HUES64 (cell line): ENCODE data around the gene IFI44L.

ENCODE experiments used
- H3K27ac ChIP-seq: 2 replicates; pipeline ENCODE4 v1.7.0; 2013; ENCODE audit warnings: low read depth, low read length, inconsistent platforms
- H3K27me3 ChIP-seq: 2 replicates; pipeline ENCODE4 v1.6.1; 2013; ENCODE audit warnings: mild to moderate bottlenecking, low read length; ENCODE audit not compliant: insufficient read depth
- H3K36me3 ChIP-seq: 2 replicates; pipeline ENCODE4 v1.6.1; 2013; ENCODE audit warnings: mild to moderate bottlenecking, low read length; ENCODE audit not compliant: insufficient read depth
- H3K4me1 ChIP-seq: 2 replicates; pipeline ENCODE4 v1.6.1; 2013; ENCODE audit warnings: mild to moderate bottlenecking, low read length, moderate library complexity; ENCODE audit not compliant: insufficient read depth
- H3K4me3 ChIP-seq: 2 replicates; pipeline ENCODE4 v1.5.1; 2013; ENCODE audit warnings: mild to moderate bottlenecking, low read length, moderate library complexity
- H3K9ac ChIP-seq: 2 replicates; pipeline ENCODE4 v1.6.1; 2013; ENCODE audit warnings: mild to moderate bottlenecking, low read depth, low read length
- H3K9me3 ChIP-seq: 2 replicates; pipeline ENCODE4 v1.6.1; 2013; ENCODE audit warnings: low read depth, low read length; ENCODE audit not compliant: insufficient read depth
- WGBS: fragments of 150-250, 120-280 bp; methylation state at CpG from one replicate; pipeline ENCODE4 v1.1.7; 2013; ENCODE audit warnings: missing lambda C conversion rate; 5-methylcytosine and 5-hydroxymethylcytosine counted together

The IFI44L gene

GRCh38 chr1:78641558-78641957 lies 21.3 kb downstream of the IFI44L start:
- Histone ChIP-seq H3K36me3 (no peaks in the 10 kb centered on the region), H3K27ac (no peak overlapping the region), H3K4me1 (no peaks in the 10 kb centered on the region), H3K9ac (no peak overlapping the region), H3K27me3 (no peaks in the 10 kb centered on the region), H3K9me3 (no peaks in the 10 kb centered on the region), H3K4me3 (no peak overlapping the region)
- WGBS: 93% methylated on average over 4 of the region's 4 CpGs

DNA sequence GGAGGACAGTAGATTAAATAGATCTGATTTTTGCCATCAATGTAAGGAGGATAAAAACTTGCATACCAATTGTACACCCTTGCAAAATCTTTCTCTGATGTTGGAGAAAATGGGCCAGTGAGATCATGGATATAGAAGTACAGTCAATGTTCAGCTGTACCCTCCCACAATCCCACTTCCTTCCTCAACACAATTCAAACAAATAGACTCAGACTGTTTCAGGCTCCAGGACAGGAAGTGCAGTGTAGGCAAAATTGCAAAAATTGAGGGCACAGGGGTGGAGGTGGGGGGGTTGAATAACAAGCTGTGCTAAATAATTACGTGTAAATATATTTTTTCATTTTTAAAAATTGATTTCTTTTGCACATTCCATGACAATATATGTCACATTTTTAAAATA lies 25.5 kb downstream of the IFI44L start:
- no peaks in the 10 kb centered on the region for H3K27me3 ChIP-seq
- H3K4me1 ChIP-seq: no peaks in the 10 kb centered on the region
- no peak overlapping the region for H3K27ac ChIP-seq
- H3K4me3 ChIP-seq: no peak overlapping the region
- no peak overlapping the region for H3K9ac ChIP-seq
- WGBS: no CpG with 5 or more reads among the region's 1 CpG
- H3K9me3 ChIP-seq: peaks cover 5% of the 10 kb centered on the region; the same call in 1 of the 2 replicates
- H3K36me3 ChIP-seq: no peaks in the 10 kb centered on the region

GRCh38 chr1:78647238-78647637 lies 27.0 kb downstream of the IFI44L start:
- Histone ChIP-seq H3K9me3 (peaks cover 5% of the 10 kb centered on the region; the same call in 1 of the 2 replicates), H3K4me3 (no peak overlapping the region), H3K9ac (no peak overlapping the region), H3K36me3 (no peaks in the 10 kb centered on the region), H3K4me1 (no peaks in the 10 kb centered on the region), H3K27ac (no peak overlapping the region), H3K27me3 (no peaks in the 10 kb centered on the region)
- 97% methylated on average over 1 of the region's 1 CpG for WGBS

- H3K36me3 ChIP-seq: no peaks in the 10 kb centered on the region
- H3K27ac ChIP-seq: no peak within 1 kb of the TSS
- H3K4me1 ChIP-seq: no peaks in the 10 kb centered on the region
- H3K9me3 ChIP-seq: peaks cover 5% of the 10 kb centered on the region; the same call in 1 of the 2 replicates
- peaks cover 8% of the 10 kb centered on the region for H3K27me3 ChIP-seq
- H3K4me3 ChIP-seq: no peak within 1 kb of the TSS
- H3K9ac ChIP-seq: no peak within 1 kb of the TSS
These were observed 29.4 kb downstream of the IFI44L start, which contains the start of gene IFI44 for GRCh38 chr1:78649628-78650027. Gene IFI44 (plus strand): TSS chr1:78649831. CDS start chr1:78650196, 365 bp downstream.

GRCh38 chr1:78650114-78650660 lies 29.9 kb downstream of the IFI44L start:
- H3K9me3 ChIP-seq: peaks cover 5% of the 10 kb centered on the region; the same call in 1 of the 2 replicates
- no peak overlapping the region for H3K4me3 ChIP-seq
- H3K36me3 ChIP-seq: no peaks in the 10 kb centered on the region
- 92% methylated on average over 6 of the region's 6 CpGs for WGBS
- H3K27me3 ChIP-seq: peaks cover 13% of the 10 kb centered on the region
- no peaks in the 10 kb centered on the region for H3K4me1 ChIP-seq
- H3K9ac ChIP-seq: no peak overlapping the region
- H3K27ac ChIP-seq: no peak overlapping the region

DNA sequence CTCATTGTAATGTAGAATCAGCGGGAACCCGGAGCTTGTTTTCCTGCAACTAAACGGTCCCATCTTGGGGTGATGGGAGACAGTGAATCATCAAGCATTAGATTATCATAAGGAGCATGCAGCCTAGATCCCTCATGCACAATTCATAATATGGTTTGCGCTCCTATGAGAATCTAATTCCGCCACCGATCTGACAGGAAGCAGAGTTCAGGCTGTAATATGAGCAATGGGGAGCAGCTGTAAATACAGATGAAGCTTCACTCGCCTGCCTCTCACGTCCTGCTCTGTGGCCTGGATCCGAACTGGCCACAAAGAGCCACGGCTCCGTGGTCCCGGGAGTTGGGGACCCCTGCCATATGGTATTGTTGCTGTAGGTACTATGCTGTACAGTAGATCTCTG lies 31.0 kb downstream of the IFI44L start:
- WGBS: 95% methylated on average over 12 of the region's 12 CpGs

GRCh38 chr1:78652019-78652560 lies 31.8 kb downstream of the IFI44L start:
- 94% methylated on average over 15 of the region's 17 CpGs for WGBS
- Histone ChIP-seq H3K27ac (no peak overlapping the region), H3K36me3 (no peaks in the 10 kb centered on the region), H3K9me3 (peaks cover 3% of the 10 kb centered on the region; the same call in 1 of the 2 replicates), H3K9ac (no peak overlapping the region), H3K4me3 (no peak overlapping the region), H3K4me1 (no peaks in the 10 kb centered on the region), H3K27me3 (peaks cover 26% of the 10 kb centered on the region)

More for the DNA sequence above, 31.0 kb downstream of the IFI44L start:
- H3K9me3 ChIP-seq: peaks cover 5% of the 10 kb centered on the region; the same call in 1 of the 2 replicates
- H3K36me3 ChIP-seq: no peaks in the 10 kb centered on the region
- H3K4me1 ChIP-seq: no peaks in the 10 kb centered on the region
- H3K4me3 ChIP-seq: no peak overlapping the region
- H3K27ac ChIP-seq: no peak overlapping the region
- H3K27me3 ChIP-seq: peaks cover 18% of the 10 kb centered on the region
- no peak overlapping the region for H3K9ac ChIP-seq

DNA sequence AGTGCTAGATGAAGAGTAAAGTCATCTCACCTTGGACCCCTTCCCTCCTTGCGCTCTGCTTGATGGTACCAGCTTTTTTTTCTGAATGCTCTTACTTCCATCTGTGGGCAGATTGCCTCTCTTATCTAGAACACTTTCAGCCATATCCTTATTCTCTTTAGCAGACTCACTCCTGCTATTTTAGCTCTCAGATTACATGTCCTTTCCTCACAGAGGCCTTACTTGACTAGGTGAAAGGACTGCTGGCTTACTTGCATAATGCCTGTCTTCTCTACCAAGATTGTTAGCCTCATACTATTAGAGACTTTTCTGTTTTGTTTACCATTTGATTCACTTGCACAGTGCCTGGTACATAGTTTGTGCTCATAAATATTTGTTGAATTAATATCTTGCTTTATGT lies 38.7 kb downstream of the IFI44L start:
- no peak overlapping the region for H3K4me3 ChIP-seq
- no peaks in the 10 kb centered on the region for H3K4me1 ChIP-seq
- H3K27me3 ChIP-seq: peaks cover 38% of the 10 kb centered on the region
- no peaks in the 10 kb centered on the region for H3K9me3 ChIP-seq
- H3K36me3 ChIP-seq: no peaks in the 10 kb centered on the region
- H3K9ac ChIP-seq: no peak overlapping the region
- whole genome bisulfite sequencing: 93% methylated on average over 1 of the region's 1 CpG
- H3K27ac ChIP-seq: no peak overlapping the region

DNA sequence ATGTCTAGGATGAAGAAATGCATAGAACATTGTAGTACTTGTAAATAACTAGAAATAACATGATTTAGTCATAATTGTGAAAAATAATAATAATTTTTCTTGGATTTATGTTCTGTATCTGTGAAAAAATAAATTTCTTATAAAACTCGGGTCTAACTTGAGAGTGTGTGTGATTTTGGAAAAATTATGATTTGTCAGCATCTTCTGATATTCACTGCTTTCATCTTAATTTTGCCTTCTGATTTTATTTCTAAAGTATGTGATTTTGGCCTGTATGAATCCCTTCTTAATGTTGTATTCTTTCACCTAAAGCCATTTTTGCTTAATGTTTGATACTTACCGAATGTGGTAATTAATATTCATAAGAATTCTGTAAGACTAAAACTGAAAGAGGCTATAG lies 43.7 kb downstream of the IFI44L start:
- no peaks in the 10 kb centered on the region for H3K4me1 ChIP-seq
- no peaks in the 10 kb centered on the region for H3K9me3 ChIP-seq
- WGBS: 100% methylated on average over 1 of the region's 2 CpGs
- no peaks in the 10 kb centered on the region for H3K36me3 ChIP-seq
- H3K4me3 ChIP-seq: no peak overlapping the region
- peaks cover 3% of the 10 kb centered on the region; the same call in 1 of the 2 replicates for H3K27me3 ChIP-seq
- no peak overlapping the region for H3K9ac ChIP-seq
- no peak overlapping the region for H3K27ac ChIP-seq

- 86% methylated on average over 1 of the region's 1 CpG for WGBS
- Histone ChIP-seq H3K4me3 (no peak overlapping the region), H3K9me3 (no peaks in the 10 kb centered on the region), H3K27me3 (peaks cover 3% of the 10 kb centered on the region; the same call in 1 of the 2 replicates), H3K4me1 (no peaks in the 10 kb centered on the region), H3K36me3 (no peaks in the 10 kb centered on the region), H3K27ac (no peak overlapping the region), H3K9ac (no peak overlapping the region)
These were observed 44.5 kb downstream of the IFI44L start for GRCh38 chr1:78664763-78665162.

DNA sequence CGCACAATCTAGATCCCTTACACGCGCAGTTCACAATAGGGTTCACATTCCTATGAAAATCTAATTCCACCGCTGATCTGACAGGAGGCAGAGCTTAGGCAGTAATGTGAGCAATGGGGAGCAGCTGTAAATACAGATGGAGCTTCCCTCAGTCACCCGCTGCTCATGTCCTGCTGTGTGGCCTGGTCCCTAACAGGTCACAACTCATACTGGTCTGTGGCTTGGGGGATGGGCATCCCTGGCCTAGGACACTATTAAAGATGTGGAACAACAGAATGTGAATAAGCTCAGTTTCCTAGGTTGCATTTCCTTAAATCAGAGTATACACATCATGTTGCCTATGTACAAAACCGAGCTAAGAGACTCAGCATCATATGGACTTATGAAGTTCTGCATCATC lies 45.6 kb downstream of the IFI44L start:
- no peak overlapping the region for H3K27ac ChIP-seq
- no peaks in the 10 kb centered on the region for H3K36me3 ChIP-seq
- H3K4me1 ChIP-seq: no peaks in the 10 kb centered on the region
- peaks cover 3% of the 10 kb centered on the region; the same call in 1 of the 2 replicates for H3K27me3 ChIP-seq
- H3K9me3 ChIP-seq: no peaks in the 10 kb centered on the region
- WGBS: 93% methylated on average over 6 of the region's 6 CpGs
- no peak overlapping the region for H3K4me3 ChIP-seq
- no peak overlapping the region for H3K9ac ChIP-seq
